Caco-2 (cell line): ENCODE results near the gene DDX5. TPM values are rescaled to one million over a fixed set of nuclear protein-coding genes. Genes with fewer than 3 reads are reported as not detected.

Source experiments
- BruUV-seq: library from RNA; stranded (reverse); fragments of 400-500 nt; replicated peaks from 2 replicates; lab custom pipeline; 2021; lab: Mats Ljungman, UMichigan
- CTCF ChIA-PET: fragments of 300-600 bp; sonication (Branson Sonifier 250); formaldehyde crosslinking; loops from one replicate; lab custom pipeline; 2022; ENCODE audit warnings: antibody characterized with exemption; lab: Charles Lee
- POLR2A ChIA-PET: fragments of 300-600 bp; sonication (Branson Sonifier 250); formaldehyde crosslinking; loops from one replicate; lab custom pipeline; 2022; ENCODE audit warnings: antibody characterized with exemption; lab: Charles Lee
- DNase-seq, 2 experiments: peaks; one replicate each; pipeline versions ENCODE4 v3.0.0 to v3.0.0-alpha.2; 2020 to 2022
- H3K27me3 ChIP-seq: replicated peaks from 2 replicates; pipeline ENCODE4 v1.6.0; 2011; ENCODE audit warnings: low read length; ENCODE audit not compliant: control insufficient read depth, insufficient read depth
- H3K36me3 ChIP-seq: 2 replicates; pipeline ENCODE4 v1.5.1; 2011; ENCODE audit warnings: low read length; ENCODE audit not compliant: control insufficient read depth, insufficient read depth
- H3K4me1 ChIP-seq: fragments of 250-450 bp; sonication (Bioruptor Pico); 2 replicates; pipeline ENCODE4 v1.5.1; 2020; ENCODE audit warnings: mild to moderate bottlenecking
- H3K4me3 ChIP-seq: 2 replicates; pipeline ENCODE4 v1.5.1; 2011; ENCODE audit warnings: low read depth, mild to moderate bottlenecking, control low read depth, low read length
- H3K9me3 ChIP-seq: fragments of 250-450 bp; sonication (Bioruptor Pico); 2 replicates; pipeline ENCODE4 v1.5.1; 2020; ENCODE audit warnings: mild to moderate bottlenecking, moderate library complexity
- H3K27ac Mint-ChIP-seq: one replicate; pipeline ENCODE4 v1.8.0; 2022; ENCODE audit warnings: mixed read lengths; ENCODE audit not compliant: unreplicated experiment
- H3K27me3 Mint-ChIP-seq: one replicate; pipeline ENCODE4 v1.8.0; 2022; ENCODE audit warnings: mixed read lengths; ENCODE audit not compliant: insufficient read depth, unreplicated experiment
- H3K36me3 Mint-ChIP-seq: one replicate; pipeline ENCODE4 v1.8.0; 2022; ENCODE audit warnings: mild to moderate bottlenecking, mixed read lengths; ENCODE audit not compliant: insufficient read depth, unreplicated experiment
- H3K4me1 Mint-ChIP-seq: one replicate; pipeline ENCODE4 v1.8.0; 2022; ENCODE audit warnings: low read depth, mixed read lengths; ENCODE audit not compliant: unreplicated experiment
- H3K4me3 Mint-ChIP-seq: one replicate; pipeline ENCODE4 v1.8.0; 2022; ENCODE audit warnings: mild to moderate bottlenecking, moderate library complexity, mixed read lengths; ENCODE audit not compliant: unreplicated experiment
- H3K9me3 Mint-ChIP-seq: one replicate; pipeline ENCODE4 v1.8.0; 2022; ENCODE audit warnings: mixed read lengths; ENCODE audit not compliant: unreplicated experiment
- CTCF ChIP-seq, 2 experiments: fragments of 200-600 bp in 1 of 2; IDR thresholded peaks; 1 replicate in 1 of 2; 2 replicates in 1 of 2; pipeline versions ENCODE4 v1.5.1 to v1.8.0; 2011 to 2022; ENCODE audit warnings: antibody characterized with exemption in 1 of 2, control low read depth in 1 of 2, inconsistent platforms in 1 of 2, low read depth in 1 of 2, low read length in 1 of 2, mild to moderate bottlenecking in 1 of 2, moderate library complexity in 1 of 2; ENCODE audit not compliant: insufficient read depth in 1 of 2, severe bottlenecking in 1 of 2, unreplicated experiment in 1 of 2
- intact Hi-C: fragments of 100-400 bp; cut with micrococcal nuclease; formaldehyde crosslinking; loops from one replicate; pipeline ENCODE4 v1.10.0; 2022; ENCODE audit not compliant: unreplicated experiment
- total RNA-seq: library from RNA; stranded (reverse); gene quantifications from 2 replicates; pipeline ENCODE4 v1.2.3, GENCODE V29; 2022

Gene DDX5
- total RNA-seq, 1 experiment from 2014 or later, result 648 TPM

GRCh38 chr17:64537488-64537887 is 31.4 kb upstream of the DDX5 start:
- H3K36me3 ChIP-seq, result peaks cover 3% of the 10 kb centered on the region
- H3K27ac Mint-ChIP-seq, result no peak overlapping the region

DNA sequence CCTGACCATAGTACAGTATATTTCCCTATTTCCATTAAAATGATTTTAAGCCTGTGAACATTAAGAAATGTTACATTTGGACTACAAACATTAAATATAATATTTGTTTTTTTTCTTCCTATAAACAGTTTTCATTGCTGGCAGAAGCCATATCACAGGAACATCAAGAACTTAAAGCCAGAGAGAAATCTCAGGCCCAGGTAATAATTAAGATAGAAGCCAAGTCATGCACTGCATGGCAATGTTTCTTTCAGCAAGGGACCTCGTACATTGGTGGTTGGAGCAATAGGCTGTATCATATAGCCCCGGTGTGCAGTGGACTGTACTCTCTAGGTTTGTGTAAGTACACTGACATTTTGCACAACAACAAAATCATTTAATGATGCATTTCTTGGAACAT is 30.8 kb upstream of the DDX5 start:
- intact Hi-C loops, result loop anchor here (5.0 kb wide), 1 partner anchor 110 kb away; no protein-coding TSS in a partner anchor
- Histone ChIP-seq H3K9me3 (no peaks in the 10 kb centered on the region), H3K4me1 (no peaks in the 10 kb centered on the region), H3K36me3 (peaks cover 3% of the 10 kb centered on the region), H3K4me3 (no peak overlapping the region), H3K27me3 (no peaks in the 10 kb centered on the region)
- ChIA-PET POLR2A (no interaction called here), CTCF (no interaction called here)
- Mint-ChIP-seq H3K4me3 (no peak overlapping the region), H3K4me1 (peaks cover 5% of the 10 kb centered on the region), H3K36me3 (peaks cover 69% of the 10 kb centered on the region), H3K9me3 (no peaks in the 10 kb centered on the region), H3K27ac (no peak overlapping the region), H3K27me3 (no peaks in the 10 kb centered on the region)
- TF ChIP-seq CTCF (IDR thresholded peaks at IDR 0.05; ENCODE audit: insufficient read depth in 1 of 2, low read depth in 1 of 2, low read length in 1 of 2, severe bottlenecking in 1 of 2, unreplicated experiment in 1 of 2), result no peak
- BruUV-seq, result no TSS peak
- no peak for DNase-seq

More at GRCh38 chr17:64537488-64537887, 31.4 kb upstream of the DDX5 start:
- Histone ChIP-seq H3K9me3 (no peaks in the 10 kb centered on the region), H3K27me3 (no peaks in the 10 kb centered on the region), H3K4me3 (no peak overlapping the region), H3K4me1 (no peaks in the 10 kb centered on the region)
- CTCF ChIA-PET, result no interaction called here
- Mint-ChIP-seq H3K36me3 (peaks cover 65% of the 10 kb centered on the region), H3K27me3 (no peaks in the 10 kb centered on the region), H3K4me3 (no peak overlapping the region), H3K9me3 (no peaks in the 10 kb centered on the region), H3K4me1 (peaks cover 5% of the 10 kb centered on the region)
- intact Hi-C loops, result loop anchor here (5.0 kb wide), 1 partner anchor 110 kb away; no protein-coding TSS in a partner anchor
- no TSS peak for BruUV-seq
- no peak for TF ChIP-seq CTCF (IDR thresholded peaks at IDR 0.05; ENCODE audit: insufficient read depth in 1 of 2, low read depth in 1 of 2, low read length in 1 of 2, severe bottlenecking in 1 of 2, unreplicated experiment in 1 of 2)
- DNase-seq, result no peak
- POLR2A ChIA-PET, result interaction anchor here (0.8 kb wide), 1 partner anchor 23 kb away, joined by 3 read pairs; no protein-coding TSS in a partner anchor

- no peak overlapping the region for H3K27ac Mint-ChIP-seq
- DNase-seq, result no peak
- intact Hi-C loops, result loop anchor here (5.0 kb wide), 1 partner anchor 112 kb away; no protein-coding TSS in a partner anchor
- TF ChIP-seq CTCF (IDR thresholded peaks at IDR 0.05; ENCODE audit: insufficient read depth in 1 of 2, low read depth in 1 of 2, low read length in 1 of 2, severe bottlenecking in 1 of 2, unreplicated experiment in 1 of 2), result no peak
- Histone ChIP-seq H3K36me3 (peaks cover 3% of the 10 kb centered on the region), H3K4me3 (no peak overlapping the region), H3K4me1 (no peaks in the 10 kb centered on the region), H3K9me3 (no peaks in the 10 kb centered on the region), H3K27me3 (no peaks in the 10 kb centered on the region)
- H3K36me3 Mint-ChIP-seq, result peaks cover 85% of the 10 kb centered on the region
- no peaks in the 10 kb centered on the region for H3K9me3 Mint-ChIP-seq
- no peaks in the 10 kb centered on the region for H3K27me3 Mint-ChIP-seq
- POLR2A ChIA-PET, result no interaction called here
- no TSS peak for BruUV-seq
- CTCF ChIA-PET, result interaction anchor here (0.6 kb wide), 1 partner anchor 112 kb away, joined by 4 read pairs; no protein-coding TSS in a partner anchor
- H3K4me1 Mint-ChIP-seq, result peaks cover 5% of the 10 kb centered on the region
- H3K4me3 Mint-ChIP-seq, result no peak overlapping the region
Measured at GRCh38 chr17:64535357-64535756, 29.3 kb upstream of the DDX5 start.
